HL-60 (cell line): ENCODE data around the gene TNFRSF8.

ENCODE experiments used
- DNase-seq, 2 experiments: peaks; one replicate each; pipeline ENCODE4 v3.0.0-alpha.2; 2010 to 2020; ENCODE audit warnings: low read depth in 1 of 2, low spot score in 1 of 2
- H3K27ac ChIP-seq: fragments of 250-450 bp; sonication (Bioruptor Pico); replicated peaks from 2 replicates; pipeline ENCODE4 v1.5.1; 2020; ENCODE audit warnings: mild to moderate bottlenecking, moderate library complexity
- H3K27me3 ChIP-seq: fragments of 250-450 bp; sonication (Bioruptor Pico); 2 replicates; pipeline ENCODE4 v1.5.1; 2021; ENCODE audit warnings: mild to moderate bottlenecking, moderate library complexity; ENCODE audit not compliant: insufficient read depth, poor library complexity, severe bottlenecking
- H3K4me3 ChIP-seq: replicated peaks from 2 replicates; pipeline ENCODE4 v1.5.1; 2011; ENCODE audit warnings: mild to moderate bottlenecking, control low read depth, low read length; ENCODE audit not compliant: insufficient read depth
- GABPA ChIP-seq: IDR thresholded peaks from 2 replicates; pipeline ENCODE4 v1.6.1; 2012; ENCODE audit warnings: low read depth
- POLR2AphosphoS5 ChIP-seq: IDR thresholded peaks from 2 replicates; pipeline ENCODE4 v1.6.1; 2012; ENCODE audit warnings: low read depth
- SPI1 ChIP-seq: IDR thresholded peaks from 2 replicates; pipeline ENCODE4 v1.6.1; 2012; ENCODE audit warnings: low read depth, mild to moderate bottlenecking, borderline replicate concordance
- TF ChIP-seq, protein P1 (sequence below): IDR thresholded peaks from one replicate; pipeline ENCODE4 v1.5.1; 2011; ENCODE audit warnings: low read length, control low read depth, inconsistent platforms; ENCODE audit not compliant: insufficient read depth
- TF ChIP-seq, protein P2 (sequence below): IDR thresholded peaks from 2 replicates; pipeline ENCODE4 v1.6.1; 2012; ENCODE audit warnings: low read depth; ENCODE audit not compliant: insufficient replicate concordance

Gene TNFRSF8

GRCh38 chr1:12159816-12160215 lies 96.7 kb downstream of the TNFRSF8 start:
- no peak overlapping the region for H3K4me3 ChIP-seq
- no peak for DNase-seq
- no peak overlapping the region for H3K27ac ChIP-seq
- H3K27me3 ChIP-seq: no peaks in the 10 kb centered on the region
- TF ChIP-seq SPI1: peak; percentile 46; the same call in 1 of the 2 replicates
- TF ChIP-seq, protein P1, sequence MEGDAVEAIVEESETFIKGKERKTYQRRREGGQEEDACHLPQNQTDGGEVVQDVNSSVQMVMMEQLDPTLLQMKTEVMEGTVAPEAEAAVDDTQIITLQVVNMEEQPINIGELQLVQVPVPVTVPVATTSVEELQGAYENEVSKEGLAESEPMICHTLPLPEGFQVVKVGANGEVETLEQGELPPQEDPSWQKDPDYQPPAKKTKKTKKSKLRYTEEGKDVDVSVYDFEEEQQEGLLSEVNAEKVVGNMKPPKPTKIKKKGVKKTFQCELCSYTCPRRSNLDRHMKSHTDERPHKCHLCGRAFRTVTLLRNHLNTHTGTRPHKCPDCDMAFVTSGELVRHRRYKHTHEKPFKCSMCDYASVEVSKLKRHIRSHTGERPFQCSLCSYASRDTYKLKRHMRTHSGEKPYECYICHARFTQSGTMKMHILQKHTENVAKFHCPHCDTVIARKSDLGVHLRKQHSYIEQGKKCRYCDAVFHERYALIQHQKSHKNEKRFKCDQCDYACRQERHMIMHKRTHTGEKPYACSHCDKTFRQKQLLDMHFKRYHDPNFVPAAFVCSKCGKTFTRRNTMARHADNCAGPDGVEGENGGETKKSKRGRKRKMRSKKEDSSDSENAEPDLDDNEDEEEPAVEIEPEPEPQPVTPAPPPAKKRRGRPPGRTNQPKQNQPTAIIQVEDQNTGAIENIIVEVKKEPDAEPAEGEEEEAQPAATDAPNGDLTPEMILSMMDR: no peak

DNA sequence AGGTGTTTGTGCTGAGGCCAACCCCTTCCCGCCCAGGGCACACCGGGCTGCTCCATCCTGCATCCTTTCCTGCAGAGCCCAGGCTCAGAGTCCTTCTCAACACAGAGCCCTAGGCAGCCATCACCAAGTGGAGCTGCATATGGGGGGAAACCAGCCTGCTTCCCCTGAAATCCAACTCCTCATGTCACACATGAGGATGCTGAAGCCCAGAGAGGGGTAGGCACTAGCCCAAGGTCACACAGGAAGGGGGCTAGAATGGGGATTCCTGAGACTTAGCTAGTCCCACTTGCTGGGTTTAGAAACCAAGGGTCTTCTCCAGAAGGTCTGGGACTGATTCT lies 98.2 kb downstream of the TNFRSF8 start:
- no peak overlapping the region for H3K4me3 ChIP-seq
- no peak for DNase-seq
- TF ChIP-seq POLR2AphosphoS5: no peak
- TF ChIP-seq GABPA: no peak
- TF ChIP-seq, protein P1: no peak
- TF ChIP-seq, protein P2, sequence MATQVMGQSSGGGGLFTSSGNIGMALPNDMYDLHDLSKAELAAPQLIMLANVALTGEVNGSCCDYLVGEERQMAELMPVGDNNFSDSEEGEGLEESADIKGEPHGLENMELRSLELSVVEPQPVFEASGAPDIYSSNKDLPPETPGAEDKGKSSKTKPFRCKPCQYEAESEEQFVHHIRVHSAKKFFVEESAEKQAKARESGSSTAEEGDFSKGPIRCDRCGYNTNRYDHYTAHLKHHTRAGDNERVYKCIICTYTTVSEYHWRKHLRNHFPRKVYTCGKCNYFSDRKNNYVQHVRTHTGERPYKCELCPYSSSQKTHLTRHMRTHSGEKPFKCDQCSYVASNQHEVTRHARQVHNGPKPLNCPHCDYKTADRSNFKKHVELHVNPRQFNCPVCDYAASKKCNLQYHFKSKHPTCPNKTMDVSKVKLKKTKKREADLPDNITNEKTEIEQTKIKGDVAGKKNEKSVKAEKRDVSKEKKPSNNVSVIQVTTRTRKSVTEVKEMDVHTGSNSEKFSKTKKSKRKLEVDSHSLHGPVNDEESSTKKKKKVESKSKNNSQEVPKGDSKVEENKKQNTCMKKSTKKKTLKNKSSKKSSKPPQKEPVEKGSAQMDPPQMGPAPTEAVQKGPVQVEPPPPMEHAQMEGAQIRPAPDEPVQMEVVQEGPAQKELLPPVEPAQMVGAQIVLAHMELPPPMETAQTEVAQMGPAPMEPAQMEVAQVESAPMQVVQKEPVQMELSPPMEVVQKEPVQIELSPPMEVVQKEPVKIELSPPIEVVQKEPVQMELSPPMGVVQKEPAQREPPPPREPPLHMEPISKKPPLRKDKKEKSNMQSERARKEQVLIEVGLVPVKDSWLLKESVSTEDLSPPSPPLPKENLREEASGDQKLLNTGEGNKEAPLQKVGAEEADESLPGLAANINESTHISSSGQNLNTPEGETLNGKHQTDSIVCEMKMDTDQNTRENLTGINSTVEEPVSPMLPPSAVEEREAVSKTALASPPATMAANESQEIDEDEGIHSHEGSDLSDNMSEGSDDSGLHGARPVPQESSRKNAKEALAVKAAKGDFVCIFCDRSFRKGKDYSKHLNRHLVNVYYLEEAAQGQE: no peak
- TF ChIP-seq SPI1: no peak
- H3K27me3 ChIP-seq: no peaks in the 10 kb centered on the region
- peak overlapping the region; percentile 75 for H3K27ac ChIP-seq

DNA sequence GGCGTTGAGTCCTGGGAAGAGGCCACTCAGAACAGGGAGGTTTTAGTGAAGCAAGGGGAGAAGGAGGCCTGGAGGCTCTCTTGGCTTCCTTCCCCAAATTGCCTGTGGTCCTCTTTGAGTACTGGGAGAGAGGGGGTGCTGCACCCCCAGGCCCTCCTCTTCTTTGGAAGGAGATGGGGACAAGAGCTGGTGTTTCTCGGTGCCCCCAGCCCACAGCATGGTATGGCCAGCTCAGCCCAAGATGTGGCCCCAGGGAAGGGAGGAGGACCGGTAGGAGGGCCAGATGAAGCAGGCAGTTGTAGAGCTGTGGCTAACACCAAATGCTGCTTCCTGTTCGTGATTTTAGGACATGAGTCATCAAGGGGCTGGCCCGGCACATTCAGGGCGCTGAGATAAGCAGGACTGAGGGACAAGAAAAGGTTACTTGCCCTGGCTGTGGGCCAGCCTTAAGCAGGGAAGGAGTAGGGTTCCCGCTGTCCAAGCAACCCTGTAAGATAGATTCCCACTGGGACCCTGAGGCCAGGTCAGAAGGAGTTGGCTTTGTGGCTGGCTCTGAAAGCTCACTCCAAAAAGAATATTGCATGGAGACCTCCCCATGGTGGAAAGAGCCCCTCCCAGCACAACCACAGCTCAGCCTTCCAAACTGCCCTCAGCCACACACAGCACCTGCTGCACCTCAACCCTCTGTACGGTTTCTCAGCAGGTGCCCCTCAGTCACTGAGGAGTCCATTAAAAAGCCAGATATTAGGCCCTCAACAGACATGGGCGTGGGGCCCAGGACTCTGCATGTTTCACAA lies 98.8 kb downstream of the TNFRSF8 start:
- peak; percentile 79; the same call in 1 of the 2 replicates for TF ChIP-seq POLR2AphosphoS5
- TF ChIP-seq, protein P1: no peak
- peak; percentile 23; the same call in 1 of the 2 replicates for TF ChIP-seq SPI1
- peak; percentile 91 to 96 for DNase-seq
- Histone ChIP-seq H3K27me3 (no peaks in the 10 kb centered on the region), H3K4me3 (no peak overlapping the region), H3K27ac (peak overlapping the region; percentile 75)

- DNase-seq: no peak
- Histone ChIP-seq H3K27ac (peak overlapping the region; percentile 75), H3K4me3 (no peak overlapping the region), H3K27me3 (no peaks in the 10 kb centered on the region)
- TF ChIP-seq, protein P2: no peak
- TF ChIP-seq POLR2AphosphoS5 (no peak), SPI1 (no peak), GABPA (no peak)
- TF ChIP-seq, protein P1: no peak
Observed at GRCh38 chr1:12162459-12163137, 99.5 kb downstream of the TNFRSF8 start.
